Inferior parietal cortex (tissue), 1 donor: ENCODE measurements around the gene CHRNA5.

Experiments
- DNase-seq: peaks from one replicate; pipeline ENCODE4 v3.0.0-alpha.2; 2016; ENCODE audit errors: extremely low spot score

CHRNA5 gene

DNA sequence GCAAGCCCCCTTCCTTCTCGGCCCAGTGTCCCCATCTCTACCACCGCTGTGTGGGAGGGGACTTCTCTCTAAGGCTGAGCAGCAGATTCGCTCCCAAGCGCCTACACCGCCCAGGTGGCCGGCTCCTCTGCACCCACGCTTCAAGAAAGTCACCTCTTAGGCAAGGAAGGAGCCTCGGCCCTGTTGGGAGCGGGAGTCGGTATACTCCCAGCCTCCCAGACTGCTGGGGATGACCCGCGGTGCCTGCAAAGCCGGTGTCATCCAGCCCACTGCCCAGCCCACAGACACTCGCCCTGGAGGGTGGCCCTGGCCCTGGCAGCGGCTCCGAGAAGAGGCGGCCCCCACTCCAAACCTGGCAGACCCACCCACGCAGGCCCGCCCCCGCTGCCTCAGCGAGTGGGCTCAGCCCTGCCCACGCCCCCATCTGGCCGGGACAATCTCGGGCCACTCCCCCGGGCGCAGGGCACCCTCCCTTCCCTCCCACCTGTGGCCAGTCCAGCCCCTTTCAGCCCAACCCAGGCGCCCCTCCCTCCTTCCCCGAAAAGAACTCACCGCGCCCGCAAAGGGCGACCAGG lies 75.3 kb downstream of the CHRNA5 start:
- DNase-seq = no peak

GRCh38 chr15:78641102-78641748 lies 75.9 kb downstream of the CHRNA5 start, which contains the start of gene CHRNB4:
TSS of gene CHRNB4 (minus strand) at chr15:78641210. CDS start at chr15:78641133, 77 bp downstream.
- DNase-seq = no peak

- no peak for DNase-seq
Measured at GRCh38 chr15:78641749-78642275, 76.5 kb downstream of the CHRNA5 start.

- DNase-seq = no peak
Measured at GRCh38 chr15:78642331-78642730, 77.0 kb downstream of the CHRNA5 start.
